Endothelial cell of umbilical vein (primary cell): ENCODE data around the gene CCR9.

Source experiments
- EZH2 ChIP-seq: IDR thresholded peaks from 2 replicates; pipeline ENCODE4 v1.6.1; 2012; ENCODE audit warnings: borderline replicate concordance, low read depth, mild to moderate bottlenecking, moderate library complexity, low read length, inconsistent platforms; ENCODE audit not compliant: severe bottlenecking
- FOS ChIP-seq: IDR thresholded peaks from 2 replicates; pipeline ENCODE4 v1.6.1; 2011; ENCODE audit warnings: mild to moderate bottlenecking, low read length, moderate library complexity, borderline replicate concordance; ENCODE audit not compliant: insufficient read depth
- POLR2A ChIP-seq: IDR thresholded peaks from 2 replicates; pipeline ENCODE4 v1.6.1; 2012; ENCODE audit warnings: low read depth, mild to moderate bottlenecking, control low read depth, low read length
- POLR2AphosphoS5 ChIP-seq: IDR thresholded peaks from 2 replicates; pipeline ENCODE4 v1.6.1; 2012; ENCODE audit warnings: low read depth, mild to moderate bottlenecking, control low read depth, low read length, moderate library complexity; ENCODE audit not compliant: insufficient read depth
- TF ChIP-seq, protein P1 (sequence below), 2 donors: IDR thresholded peaks; 1 replicate in 1 of 2; 2 replicates in 1 of 2; pipeline ENCODE4 v1.5.1; 2011; ENCODE audit warnings: low read length in 2 of 2, mild to moderate bottlenecking in 2 of 2, moderate library complexity in 2 of 2, control low read depth in 1 of 2, inconsistent platforms in 1 of 2, low read depth in 1 of 2; ENCODE audit not compliant: insufficient read depth in 1 of 2; ENCODE audit errors: extremely low read depth in 1 of 2
- TF ChIP-seq, protein P2 (sequence below): IDR thresholded peaks from 2 replicates; pipeline ENCODE4 v1.6.1; 2011; ENCODE audit not compliant: insufficient read depth, insufficient read length

DNA sequence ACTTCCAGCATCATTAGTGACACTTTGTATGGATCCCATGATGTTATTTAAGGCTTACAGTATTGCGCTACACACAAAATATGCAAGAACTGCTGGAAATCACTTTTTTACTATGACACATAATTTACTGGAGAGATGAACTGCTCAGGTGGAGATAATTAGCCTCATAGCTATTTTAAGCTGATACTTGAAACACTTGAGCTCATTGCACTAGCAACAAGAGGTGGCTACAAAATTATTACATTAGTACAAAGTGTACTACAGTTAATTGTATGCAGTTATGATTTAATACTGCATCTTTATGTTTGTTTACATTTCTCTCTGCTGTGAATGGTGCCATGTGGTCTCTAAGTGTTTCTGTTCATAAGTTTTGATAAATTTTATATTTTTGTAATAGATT lies 38.0 kb upstream of the CCR9 start:
- TF ChIP-seq, protein P1, sequence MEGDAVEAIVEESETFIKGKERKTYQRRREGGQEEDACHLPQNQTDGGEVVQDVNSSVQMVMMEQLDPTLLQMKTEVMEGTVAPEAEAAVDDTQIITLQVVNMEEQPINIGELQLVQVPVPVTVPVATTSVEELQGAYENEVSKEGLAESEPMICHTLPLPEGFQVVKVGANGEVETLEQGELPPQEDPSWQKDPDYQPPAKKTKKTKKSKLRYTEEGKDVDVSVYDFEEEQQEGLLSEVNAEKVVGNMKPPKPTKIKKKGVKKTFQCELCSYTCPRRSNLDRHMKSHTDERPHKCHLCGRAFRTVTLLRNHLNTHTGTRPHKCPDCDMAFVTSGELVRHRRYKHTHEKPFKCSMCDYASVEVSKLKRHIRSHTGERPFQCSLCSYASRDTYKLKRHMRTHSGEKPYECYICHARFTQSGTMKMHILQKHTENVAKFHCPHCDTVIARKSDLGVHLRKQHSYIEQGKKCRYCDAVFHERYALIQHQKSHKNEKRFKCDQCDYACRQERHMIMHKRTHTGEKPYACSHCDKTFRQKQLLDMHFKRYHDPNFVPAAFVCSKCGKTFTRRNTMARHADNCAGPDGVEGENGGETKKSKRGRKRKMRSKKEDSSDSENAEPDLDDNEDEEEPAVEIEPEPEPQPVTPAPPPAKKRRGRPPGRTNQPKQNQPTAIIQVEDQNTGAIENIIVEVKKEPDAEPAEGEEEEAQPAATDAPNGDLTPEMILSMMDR (IDR thresholded peaks at IDR 0.05; ENCODE audit: extremely low read depth in 1 of 2, insufficient read depth in 1 of 2, low read depth in 1 of 2, low read length in 2 of 2) = no peak
- TF ChIP-seq EZH2 (no peak), POLR2AphosphoS5 (no peak), POLR2A (no peak), FOS (no peak)
- TF ChIP-seq, protein P2, sequence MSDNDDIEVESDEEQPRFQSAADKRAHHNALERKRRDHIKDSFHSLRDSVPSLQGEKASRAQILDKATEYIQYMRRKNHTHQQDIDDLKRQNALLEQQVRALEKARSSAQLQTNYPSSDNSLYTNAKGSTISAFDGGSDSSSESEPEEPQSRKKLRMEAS = no peak
